ENCODE results near the gene FCHSD2.
"Not testable (repeated sequence)": the region's sequence is repeated elsewhere in the genome, so short reads cannot be mapped to it uniquely, and the experiment has no call there.

FCHSD2 gene

DNA sequence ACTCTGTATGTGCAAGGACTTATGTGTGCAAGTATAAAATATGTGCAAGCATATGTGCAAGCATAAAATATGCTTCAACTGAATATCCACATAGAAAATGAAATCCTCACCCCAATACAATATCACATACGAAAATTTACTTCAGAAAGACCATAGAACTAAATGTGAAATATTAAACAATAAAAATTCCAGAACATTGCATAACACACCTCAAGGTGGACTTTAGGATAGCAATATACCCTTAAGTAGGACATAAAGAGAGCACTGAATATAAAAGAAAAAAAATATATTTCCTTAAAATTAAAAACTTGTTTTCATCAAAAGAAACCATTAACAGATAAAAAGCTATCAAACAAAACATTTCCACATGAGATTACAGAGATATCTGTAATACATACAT lies 67.8 kb downstream of the FCHSD2 start:
- Mint-ChIP-seq H3K4me3 (no peak overlapping the region), H3K27ac (no peak overlapping the region), H3K36me3 (ENCODE audit: low read depth) (peaks cover 44% of the 10 kb centered on the region), H3K27me3 (ENCODE audit: low read depth, poor library complexity) (no peaks in the 10 kb centered on the region), H3K9me3 (peaks cover 37% of the 10 kb centered on the region), H3K4me1 (no peaks in the 10 kb centered on the region)
- DNase-seq, result no peak
- TF ChIP-seq, protein P1, sequence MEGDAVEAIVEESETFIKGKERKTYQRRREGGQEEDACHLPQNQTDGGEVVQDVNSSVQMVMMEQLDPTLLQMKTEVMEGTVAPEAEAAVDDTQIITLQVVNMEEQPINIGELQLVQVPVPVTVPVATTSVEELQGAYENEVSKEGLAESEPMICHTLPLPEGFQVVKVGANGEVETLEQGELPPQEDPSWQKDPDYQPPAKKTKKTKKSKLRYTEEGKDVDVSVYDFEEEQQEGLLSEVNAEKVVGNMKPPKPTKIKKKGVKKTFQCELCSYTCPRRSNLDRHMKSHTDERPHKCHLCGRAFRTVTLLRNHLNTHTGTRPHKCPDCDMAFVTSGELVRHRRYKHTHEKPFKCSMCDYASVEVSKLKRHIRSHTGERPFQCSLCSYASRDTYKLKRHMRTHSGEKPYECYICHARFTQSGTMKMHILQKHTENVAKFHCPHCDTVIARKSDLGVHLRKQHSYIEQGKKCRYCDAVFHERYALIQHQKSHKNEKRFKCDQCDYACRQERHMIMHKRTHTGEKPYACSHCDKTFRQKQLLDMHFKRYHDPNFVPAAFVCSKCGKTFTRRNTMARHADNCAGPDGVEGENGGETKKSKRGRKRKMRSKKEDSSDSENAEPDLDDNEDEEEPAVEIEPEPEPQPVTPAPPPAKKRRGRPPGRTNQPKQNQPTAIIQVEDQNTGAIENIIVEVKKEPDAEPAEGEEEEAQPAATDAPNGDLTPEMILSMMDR (IDR thresholded peaks at IDR 0.05), result no peak

DNA sequence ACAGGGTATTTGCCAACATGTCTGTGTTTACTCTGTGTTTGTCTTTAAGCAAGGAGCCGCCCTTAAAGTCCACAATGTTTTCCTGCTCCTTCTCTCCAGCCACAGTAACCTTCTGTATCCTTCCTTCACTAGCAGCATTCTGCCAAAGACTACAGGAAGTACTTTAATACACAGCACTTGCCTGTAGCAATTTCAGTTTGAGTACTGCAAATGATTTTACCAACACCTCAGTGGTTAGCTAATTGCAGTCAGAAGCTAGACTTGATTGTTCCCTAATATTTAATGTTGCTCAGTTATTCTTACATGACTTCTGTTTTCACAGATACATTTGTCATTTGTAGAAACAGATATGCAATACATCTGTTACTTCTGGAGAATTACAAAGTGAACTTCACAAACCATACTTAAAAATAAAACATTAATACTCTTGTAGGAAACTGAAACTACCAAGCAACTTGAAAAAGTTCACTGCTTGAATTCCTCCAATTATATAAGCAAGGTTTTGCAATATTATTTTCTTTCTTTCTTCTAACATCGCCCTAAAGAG lies 69.1 kb downstream of the FCHSD2 start:
- DNase-seq, result no peak
- Mint-ChIP-seq H3K27ac (no peak overlapping the region), H3K27me3 (ENCODE audit: low read depth, poor library complexity) (no peaks in the 10 kb centered on the region), H3K4me1 (no peaks in the 10 kb centered on the region), H3K36me3 (ENCODE audit: low read depth) (peaks cover 33% of the 10 kb centered on the region), H3K4me3 (no peak overlapping the region), H3K9me3 (peaks cover 28% of the 10 kb centered on the region)
- TF ChIP-seq, protein P1 (IDR thresholded peaks at IDR 0.05), result no peak

DNA sequence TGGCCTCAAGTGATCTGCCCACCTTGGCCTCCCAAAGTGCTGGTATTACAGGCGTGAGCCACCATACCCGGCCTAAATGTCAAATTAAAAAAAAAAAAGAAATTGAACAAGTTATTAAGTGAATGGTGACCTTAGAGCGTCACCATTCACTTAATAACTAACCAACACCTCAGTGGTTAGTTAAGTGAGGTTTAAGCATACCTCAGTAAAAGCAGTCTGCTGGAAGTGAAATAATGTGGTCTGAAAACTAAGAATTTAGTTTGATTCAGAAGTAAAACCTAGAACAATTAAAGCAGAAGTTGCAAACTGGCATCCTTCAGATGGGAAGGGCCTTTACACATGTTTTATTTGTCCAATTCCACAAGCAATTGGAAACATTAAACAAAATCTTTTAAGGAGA lies 71.5 kb downstream of the FCHSD2 start:
- Mint-ChIP-seq H3K36me3 (ENCODE audit: low read depth) (peaks cover 17% of the 10 kb centered on the region), H3K9me3 (peaks cover 25% of the 10 kb centered on the region), H3K4me1 (no peaks in the 10 kb centered on the region), H3K27me3 (ENCODE audit: low read depth, poor library complexity) (no peaks in the 10 kb centered on the region), H3K27ac (no peak overlapping the region), H3K4me3 (no peak overlapping the region)
- no peak for DNase-seq
- TF ChIP-seq, protein P1 (IDR thresholded peaks at IDR 0.05), result no peak

DNA sequence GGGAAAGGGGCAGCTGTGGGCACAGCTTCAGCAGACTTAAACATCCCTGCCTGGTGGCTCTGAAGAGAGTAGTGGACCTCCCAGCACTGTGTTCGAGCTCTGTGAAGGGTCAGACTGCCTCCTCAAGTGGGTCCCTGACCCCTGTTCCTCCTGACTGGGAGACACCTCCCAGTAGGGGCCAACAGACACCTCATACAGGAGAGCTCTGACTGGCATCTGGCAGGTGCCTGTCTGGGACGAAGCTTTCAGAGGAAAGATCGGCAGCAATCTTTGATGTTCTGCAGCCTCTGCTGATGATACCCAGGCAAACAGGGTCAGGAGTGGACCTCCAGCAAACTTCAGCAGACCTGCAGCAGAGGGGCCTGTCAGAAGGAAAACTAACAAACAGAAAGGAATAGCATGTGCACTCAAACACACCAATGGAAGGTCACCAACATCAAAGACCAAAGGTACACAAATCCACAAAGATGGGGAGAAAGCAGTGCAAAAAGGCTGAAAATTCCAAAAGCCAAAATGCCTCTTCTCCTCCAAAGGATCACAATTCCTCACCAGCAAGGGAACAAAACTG lies 80.2 kb downstream of the FCHSD2 start:
- H3K9me3 Mint-ChIP-seq, result peaks cover 36% of the 10 kb centered on the region
- not testable (repeated sequence) for H3K4me1 Mint-ChIP-seq; H3K4me3 Mint-ChIP-seq; DNase-seq; H3K27me3 Mint-ChIP-seq (ENCODE audit: low read depth, poor library complexity); H3K27ac Mint-ChIP-seq
- peaks cover 24% of the 10 kb centered on the region for H3K36me3 Mint-ChIP-seq (ENCODE audit: low read depth)

DNA sequence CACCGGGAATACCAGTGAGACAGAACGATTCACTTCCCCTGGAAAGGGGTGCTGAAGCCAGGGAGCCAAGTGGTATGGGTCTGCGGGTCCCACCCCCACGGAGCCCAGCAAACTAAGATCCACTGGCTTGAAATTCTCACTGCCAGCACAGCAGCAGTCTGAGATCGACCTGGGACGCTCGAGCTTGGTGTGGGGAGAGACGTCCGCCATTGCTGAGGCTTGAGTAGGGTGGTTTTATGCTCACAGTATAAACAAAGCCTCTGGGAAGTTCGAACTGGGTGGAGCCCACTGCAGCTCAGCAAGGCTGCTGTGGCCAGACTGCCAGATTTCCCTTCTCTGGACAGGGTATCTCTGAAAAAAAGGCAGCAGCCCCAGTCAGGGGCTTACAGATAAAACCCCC lies 80.7 kb downstream of the FCHSD2 start:
- Mint-ChIP-seq H3K36me3 (ENCODE audit: low read depth) (peaks cover 26% of the 10 kb centered on the region), H3K9me3 (peaks cover 31% of the 10 kb centered on the region)
- H3K27ac Mint-ChIP-seq; H3K27me3 Mint-ChIP-seq (ENCODE audit: low read depth, poor library complexity); DNase-seq; H3K4me3 Mint-ChIP-seq; H3K4me1 Mint-ChIP-seq: not testable (repeated sequence)

DNA sequence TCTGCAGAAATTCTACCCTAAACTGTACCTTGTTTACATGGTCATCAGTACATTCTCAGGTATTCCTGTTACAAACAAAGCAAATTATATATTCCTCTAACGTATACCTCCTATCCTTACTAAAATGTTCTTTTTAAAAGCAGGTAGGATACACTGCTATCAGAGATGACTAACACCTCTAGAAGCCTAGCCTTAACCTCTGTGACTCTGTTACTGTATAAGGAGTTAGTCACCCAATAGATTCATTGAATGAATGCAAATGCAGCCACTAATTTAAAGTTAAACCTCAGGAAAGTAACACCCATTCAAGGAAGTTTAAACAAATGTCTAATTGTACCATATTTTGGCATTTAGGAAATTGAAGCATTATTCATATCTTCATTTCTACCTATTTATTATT lies 82.2 kb downstream of the FCHSD2 start:
- Mint-ChIP-seq H3K4me1 (no peaks in the 10 kb centered on the region), H3K4me3 (no peak overlapping the region), H3K27me3 (ENCODE audit: low read depth, poor library complexity) (no peaks in the 10 kb centered on the region), H3K9me3 (peaks cover 21% of the 10 kb centered on the region), H3K27ac (no peak overlapping the region), H3K36me3 (ENCODE audit: low read depth) (peaks cover 30% of the 10 kb centered on the region)
- TF ChIP-seq, protein P1 (IDR thresholded peaks at IDR 0.05), result no peak
- no peak for DNase-seq

DNA sequence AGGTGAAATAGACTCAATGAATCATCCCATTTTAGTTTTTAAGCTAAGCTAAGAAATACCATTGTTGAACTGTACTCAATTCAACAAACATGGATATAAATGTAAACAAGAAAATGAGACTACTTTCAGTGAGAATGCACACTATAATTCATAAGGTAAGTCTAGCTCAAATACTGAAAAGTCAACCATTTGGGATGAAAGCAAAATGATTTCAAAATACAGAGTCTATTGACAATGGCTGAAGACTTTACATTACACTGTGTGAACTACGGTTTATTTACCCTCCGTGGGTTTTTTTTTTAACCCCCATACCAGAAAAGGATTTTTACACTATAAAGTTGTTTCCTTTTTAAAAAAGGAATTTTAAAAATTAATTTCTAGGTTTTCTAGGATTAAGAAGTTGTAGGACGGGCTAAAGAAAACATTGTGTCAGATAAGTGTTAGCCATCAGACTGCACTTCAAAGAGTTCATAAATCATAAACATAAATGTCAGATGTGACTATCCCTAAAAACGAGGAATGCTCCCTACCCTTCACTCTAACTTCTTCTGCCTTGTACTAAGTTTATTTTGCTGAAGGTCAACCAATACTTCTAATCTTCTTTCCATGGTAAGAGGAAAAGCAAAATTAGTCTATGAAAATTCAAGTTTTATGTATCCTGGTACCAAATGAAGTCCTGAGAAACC lies 83.0 kb downstream of the FCHSD2 start:
- no peak for DNase-seq
- peaks cover 26% of the 10 kb centered on the region for H3K36me3 Mint-ChIP-seq (ENCODE audit: low read depth)
- H3K4me1 Mint-ChIP-seq, result no peaks in the 10 kb centered on the region
- TF ChIP-seq, protein P1 (IDR thresholded peaks at IDR 0.05), result no peak
- H3K9me3 Mint-ChIP-seq, result peaks cover 14% of the 10 kb centered on the region
- H3K4me3 Mint-ChIP-seq, result no peak overlapping the region
- H3K27me3 Mint-ChIP-seq (ENCODE audit: low read depth, poor library complexity), result peaks cover 3% of the 10 kb centered on the region
- no peak overlapping the region for H3K27ac Mint-ChIP-seq

Data from nephron progenitor cell (in vitro differentiated cells).